Esophagus squamous epithelium (tissue), 4 donors: ENCODE results near the gene ZNRF1.

Experiments
- CTCF ChIP-seq, 6 experiments: fragments of 450-650 bp in 4 of 6; fragments of 200-600 bp in 2 of 6; sonication (generic) in 2 of 6; IDR thresholded peaks; one replicate each; pipeline ENCODE4 v1.5.1; 2016 to 2019; ENCODE audit warnings: antibody characterized with exemption in 6 of 6, mild to moderate bottlenecking in 4 of 6, moderate library complexity in 4 of 6
- POLR2A ChIP-seq, 4 donors: fragments of 450-650 bp; IDR thresholded peaks; one replicate each; pipeline ENCODE4 v1.6.1; 2017; ENCODE audit warnings: antibody characterized with exemption in 4 of 4, mild to moderate bottlenecking in 4 of 4, moderate library complexity in 3 of 4

GRCh38 chr16:75086281-75086680 is 87.5 kb downstream of the ZNRF1 start:
- TF ChIP-seq CTCF (IDR thresholded peaks at IDR 0.05) (no peak), POLR2A (IDR thresholded peaks at IDR 0.05) (no peak)
